ENCODE results near the gene SOBP.
"Not testable (repeated sequence)": the region's sequence is repeated elsewhere in the genome, so short reads cannot be mapped to it uniquely, and the experiment has no call there.

SOBP gene

GRCh38 chr6:107550241-107550840 lies 60.4 kb downstream of the SOBP start:
- no peak for DNase-seq (ENCODE audit: low read depth in 1 of 2, low spot score in 1 of 2)

GRCh38 chr6:107550906-107551305 lies 61.0 kb downstream of the SOBP start:
- no peak for DNase-seq (ENCODE audit: low read depth in 1 of 2, low spot score in 1 of 2)

- not testable (repeated sequence) for DNase-seq (ENCODE audit: low read depth in 1 of 2, low spot score in 1 of 2)
Measured at GRCh38 chr6:107553121-107553520, 63.2 kb downstream of the SOBP start.

GRCh38 chr6:107554326-107554725 lies 64.4 kb downstream of the SOBP start:
- DNase-seq (ENCODE audit: low read depth in 1 of 2, low spot score in 1 of 2): no peak

- no peak for DNase-seq (ENCODE audit: low read depth in 1 of 2, low spot score in 1 of 2)
Measured at GRCh38 chr6:107554918-107555317, 65.0 kb downstream of the SOBP start.

- DNase-seq (ENCODE audit: low read depth in 1 of 2, low spot score in 1 of 2): no peak
Measured at GRCh38 chr6:107555449-107555848, 65.5 kb downstream of the SOBP start.

GRCh38 chr6:107556082-107556481 lies 66.2 kb downstream of the SOBP start:
- DNase-seq (ENCODE audit: low read depth in 1 of 2, low spot score in 1 of 2): no peak

GRCh38 chr6:107557698-107558097 lies 67.8 kb downstream of the SOBP start:
- DNase-seq (ENCODE audit: low read depth in 1 of 2, low spot score in 1 of 2): no peak

GRCh38 chr6:107560657-107561056 lies 70.7 kb downstream of the SOBP start:
- no peak for DNase-seq (ENCODE audit: low read depth in 1 of 2, low spot score in 1 of 2)

GRCh38 chr6:107561306-107561705 lies 71.4 kb downstream of the SOBP start:
- DNase-seq (ENCODE audit: low read depth in 1 of 2, low spot score in 1 of 2): no peak

GRCh38 chr6:107563694-107564588 lies 74.0 kb downstream of the SOBP start:
- DNase-seq (ENCODE audit: low read depth in 1 of 2, low spot score in 1 of 2): no peak

- no peak for DNase-seq (ENCODE audit: low read depth in 1 of 2, low spot score in 1 of 2)
Measured at GRCh38 chr6:107564589-107564951, 74.7 kb downstream of the SOBP start.

GRCh38 chr6:107565165-107565723 lies 75.3 kb downstream of the SOBP start:
- no peak for DNase-seq (ENCODE audit: low read depth in 1 of 2, low spot score in 1 of 2)

- no peak for DNase-seq (ENCODE audit: low read depth in 1 of 2, low spot score in 1 of 2)
Measured at GRCh38 chr6:107567643-107568042, 77.7 kb downstream of the SOBP start.

GRCh38 chr6:107569473-107569872 lies 79.6 kb downstream of the SOBP start:
- DNase-seq (ENCODE audit: low read depth in 1 of 2, low spot score in 1 of 2): no peak

GRCh38 chr6:107571354-107571753 lies 81.4 kb downstream of the SOBP start:
- DNase-seq (ENCODE audit: low read depth in 1 of 2, low spot score in 1 of 2): no peak

GRCh38 chr6:107572886-107573285 lies 83.0 kb downstream of the SOBP start:
- no peak for DNase-seq (ENCODE audit: low read depth in 1 of 2, low spot score in 1 of 2)

GRCh38 chr6:107574856-107575255 lies 84.9 kb downstream of the SOBP start:
- no peak for DNase-seq (ENCODE audit: low read depth in 1 of 2, low spot score in 1 of 2)

- DNase-seq (ENCODE audit: low read depth in 1 of 2, low spot score in 1 of 2): no peak
Measured at GRCh38 chr6:107576852-107577251, 86.9 kb downstream of the SOBP start.

GRCh38 chr6:107578642-107579341 lies 88.9 kb downstream of the SOBP start:
- DNase-seq (ENCODE audit: low read depth in 1 of 2, low spot score in 1 of 2): no peak

GRCh38 chr6:107579456-107580056 lies 89.6 kb downstream of the SOBP start:
- DNase-seq (ENCODE audit: low read depth in 1 of 2, low spot score in 1 of 2): no peak
